Measurements from ENCODE around the gene CD14. TPM values are rescaled to one million over a fixed set of nuclear protein-coding genes. Genes with fewer than 3 reads are reported as not detected.

CD14 gene
- total RNA-seq, 2 experiments from 2014 or later: 0.76 to 1.0 TPM

GRCh38 chr5:140637371-140638100, 4.6 kb upstream of the CD14 start:
- CTCF ChIA-PET (ENCODE audit: unreplicated experiment): no interaction called here
- H3K9me2 ChIP-seq (ENCODE audit: insufficient read depth, low read length): no peaks in the 10 kb centered on the region
- H3K9me3 ChIP-seq (ENCODE audit: low read length): no peaks in the 10 kb centered on the region
- peaks cover 5% of the 10 kb centered on the region; the same call in 1 of the 2 replicates for H3K79me2 ChIP-seq (ENCODE audit: insufficient read depth, low read depth, low read length)
- intact Hi-C loops (cut with micrococcal nuclease; ENCODE audit: unreplicated experiment): loop anchor here (2.0 to 10.0 kb wide), 4 partner anchors 73 to 393 kb away; partner anchors contain the start of genes APBB3, SLC35A4 and SRA1
- H3K36me3 ChIP-seq (ENCODE audit: insufficient read depth, low read length): peaks cover 12% of the 10 kb centered on the region; the same call in 1 of the 2 replicates
- H3K27ac ChIP-seq (ENCODE audit: low read depth, low read length, poor library complexity, severe bottlenecking): no peak overlapping the region
- no peak overlapping the region for H3K4me2 ChIP-seq (ENCODE audit: low read length)
- H2AFZ ChIP-seq (ENCODE audit: low read length): no peak overlapping the region
- H3K4me1 ChIP-seq (ENCODE audit: insufficient read depth, low read length, poor library complexity, severe bottlenecking): peaks cover 11% of the 10 kb centered on the region
- no peaks in the 10 kb centered on the region for H4K20me1 ChIP-seq (ENCODE audit: insufficient read depth, low read length)
- DNase-seq (ENCODE audit: low spot score): no peak
- POLR2A ChIA-PET: interaction anchor here (0.6 kb wide), 1 partner anchor 672 kb away, joined by 3 read pairs; no protein-coding TSS in a partner anchor
- H3K4me3 ChIP-seq (ENCODE audit: low read depth, low read length, poor library complexity, severe bottlenecking): no peak overlapping the region
- TF ChIP-seq EZH2phosphoT487 (IDR thresholded peaks at IDR 0.05; ENCODE audit: borderline replicate concordance, low read depth, low read length) (no peak), CTCF (conservative IDR thresholded peaks at IDR 0.05; ENCODE audit: low read length) (no peak)
- no TSS peak for BruUV-seq (replicated peaks)

GRCh38 chr5:140635291-140636257, 2.6 kb upstream of the CD14 start:
- Histone ChIP-seq H3K27ac (ENCODE audit: low read depth, low read length, poor library complexity, severe bottlenecking) (no peak overlapping the region), H3K36me3 (ENCODE audit: insufficient read depth, low read length) (peaks cover 1% of the 10 kb centered on the region; the same call in 1 of the 2 replicates), H4K20me1 (ENCODE audit: insufficient read depth, low read length) (no peaks in the 10 kb centered on the region), H3K4me2 (ENCODE audit: low read length) (no peak overlapping the region), H3K4me3 (ENCODE audit: low read depth, low read length, poor library complexity, severe bottlenecking) (no peak overlapping the region), H3K4me1 (ENCODE audit: insufficient read depth, low read length, poor library complexity, severe bottlenecking) (peaks cover 11% of the 10 kb centered on the region), H3K9me2 (ENCODE audit: insufficient read depth, low read length) (no peaks in the 10 kb centered on the region), H3K9me3 (ENCODE audit: low read length) (no peaks in the 10 kb centered on the region), H2AFZ (ENCODE audit: low read length) (no peak overlapping the region; the same call in 1 of the 2 replicates), H3K79me2 (ENCODE audit: insufficient read depth, low read depth, low read length) (peaks cover 5% of the 10 kb centered on the region; the same call in 1 of the 2 replicates)
- DNase-seq (ENCODE audit: low spot score): no peak
- no TSS peak for BruUV-seq (replicated peaks)
- CTCF ChIA-PET (ENCODE audit: unreplicated experiment): no interaction called here
- POLR2A ChIA-PET: interaction anchor here (1.1 kb wide), 2 partner anchors 9 to 11 kb away, joined by 3 to 4 read pairs; partner anchors contain the start of gene NDUFA2
- TF ChIP-seq CTCF (conservative IDR thresholded peaks at IDR 0.05; ENCODE audit: low read length) (no peak), EZH2phosphoT487 (IDR thresholded peaks at IDR 0.05; ENCODE audit: borderline replicate concordance, low read depth, low read length) (no peak)
- intact Hi-C loops (cut with micrococcal nuclease; ENCODE audit: unreplicated experiment): loop anchor here (5.0 to 10.0 kb wide), 2 partner anchors 263 to 391 kb away; no protein-coding TSS in a partner anchor
